NCI-H1105 (cell line): ENCODE results near the gene REC114.

Experiments
- DNase-seq: peaks from one replicate; lab custom pipeline; 2025; lab: John Stamatoyannopoulos, UW

Gene REC114

DNA sequence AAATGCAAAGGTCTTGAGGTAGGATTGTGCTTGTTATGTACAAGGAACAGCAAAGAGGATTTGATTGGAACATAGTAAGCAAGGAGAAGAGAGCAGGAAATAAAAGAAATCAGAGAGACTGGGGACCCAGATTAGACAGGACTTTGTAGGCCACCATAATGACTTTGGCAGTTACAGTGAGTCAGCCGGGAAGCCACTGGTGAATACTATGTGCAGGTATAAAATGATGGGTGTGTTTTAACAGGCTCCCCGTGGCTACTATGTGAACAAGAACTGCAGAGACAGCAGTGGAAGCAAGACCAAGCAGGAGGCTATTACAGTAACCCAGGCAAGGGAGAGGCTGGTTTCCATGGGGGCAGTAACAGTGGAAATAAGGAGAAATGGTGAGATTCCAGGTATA lies 135.1 kb downstream of the REC114 start:
- no peak for DNase-seq

DNA sequence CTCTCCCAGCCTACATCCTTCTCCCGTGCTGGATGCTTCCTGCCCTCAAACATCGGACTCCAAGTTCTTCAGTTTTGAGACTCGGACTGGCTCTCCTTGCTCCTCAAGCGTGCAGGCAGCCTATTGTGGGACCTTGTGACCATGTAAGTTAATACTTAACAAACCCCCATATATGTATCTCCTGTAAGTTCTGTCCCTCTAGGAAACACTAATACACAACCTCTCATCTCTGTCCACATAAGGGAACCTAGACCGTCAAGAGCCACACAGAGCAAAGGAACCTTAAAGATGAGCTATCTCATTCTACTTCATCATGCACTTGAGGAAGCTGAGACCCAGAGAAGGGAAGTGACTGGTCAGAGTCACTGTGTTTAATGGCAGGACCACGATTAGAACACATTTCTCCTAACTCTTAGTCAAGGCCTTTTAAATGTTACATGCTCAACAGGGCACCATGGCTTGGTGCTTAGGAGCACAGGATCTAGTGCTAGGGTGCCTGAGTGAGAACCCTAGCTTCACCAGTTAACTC lies 140.0 kb downstream of the REC114 start:
- DNase-seq: no peak

DNA sequence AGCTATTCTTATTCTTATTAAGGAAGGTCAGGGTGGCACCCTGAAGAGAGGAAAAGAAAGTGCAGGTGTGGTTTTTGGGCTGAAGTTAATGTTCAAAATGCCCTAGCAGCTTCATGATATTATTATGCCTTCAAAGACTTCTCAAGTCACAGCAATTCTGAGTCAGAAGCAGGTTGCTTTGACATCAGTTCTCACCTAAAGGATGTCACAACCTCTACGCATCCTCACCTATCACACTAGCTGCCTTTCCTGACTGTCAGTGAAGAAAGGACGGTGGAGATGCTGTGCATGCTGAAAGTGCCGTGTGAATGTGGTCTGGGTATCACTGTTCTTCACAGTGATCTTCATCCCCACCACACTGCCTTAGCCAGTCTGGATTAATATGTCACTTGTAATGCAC lies 140.6 kb downstream of the REC114 start:
- no peak for DNase-seq

DNA sequence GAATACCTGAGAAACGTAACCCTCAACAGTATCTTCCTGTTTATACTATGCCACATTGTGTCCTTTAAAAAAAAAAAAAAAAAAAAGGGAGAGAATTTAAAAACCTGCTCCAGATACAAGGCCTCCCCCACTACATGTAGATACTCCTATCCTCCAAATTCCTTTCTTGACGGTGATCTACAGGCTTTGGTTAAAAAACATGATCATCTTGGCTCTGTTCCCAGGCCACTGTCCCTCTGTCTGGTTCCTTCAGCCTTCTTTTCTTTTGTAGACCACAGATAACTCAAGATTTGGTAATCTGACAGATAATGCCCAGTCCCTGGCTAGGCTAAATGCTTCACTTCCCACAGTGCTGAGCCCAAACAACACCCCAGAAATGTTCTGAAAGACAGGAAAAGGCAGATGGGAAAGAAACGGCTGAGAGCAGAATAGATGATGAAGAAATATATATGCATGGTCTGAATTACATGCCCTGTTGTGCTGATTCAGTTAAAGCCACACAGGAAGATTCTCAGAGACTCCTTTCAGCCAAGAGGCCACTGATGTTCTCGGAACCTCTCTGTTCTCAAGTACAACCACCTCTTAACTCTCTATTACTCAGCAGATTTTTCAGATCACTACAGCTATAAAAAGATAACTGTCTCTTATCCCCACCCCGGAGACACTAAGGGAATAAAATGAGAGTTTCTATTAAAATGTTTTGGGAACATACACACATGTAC lies 141.9 kb downstream of the REC114 start:
- DNase-seq: no peak

DNA sequence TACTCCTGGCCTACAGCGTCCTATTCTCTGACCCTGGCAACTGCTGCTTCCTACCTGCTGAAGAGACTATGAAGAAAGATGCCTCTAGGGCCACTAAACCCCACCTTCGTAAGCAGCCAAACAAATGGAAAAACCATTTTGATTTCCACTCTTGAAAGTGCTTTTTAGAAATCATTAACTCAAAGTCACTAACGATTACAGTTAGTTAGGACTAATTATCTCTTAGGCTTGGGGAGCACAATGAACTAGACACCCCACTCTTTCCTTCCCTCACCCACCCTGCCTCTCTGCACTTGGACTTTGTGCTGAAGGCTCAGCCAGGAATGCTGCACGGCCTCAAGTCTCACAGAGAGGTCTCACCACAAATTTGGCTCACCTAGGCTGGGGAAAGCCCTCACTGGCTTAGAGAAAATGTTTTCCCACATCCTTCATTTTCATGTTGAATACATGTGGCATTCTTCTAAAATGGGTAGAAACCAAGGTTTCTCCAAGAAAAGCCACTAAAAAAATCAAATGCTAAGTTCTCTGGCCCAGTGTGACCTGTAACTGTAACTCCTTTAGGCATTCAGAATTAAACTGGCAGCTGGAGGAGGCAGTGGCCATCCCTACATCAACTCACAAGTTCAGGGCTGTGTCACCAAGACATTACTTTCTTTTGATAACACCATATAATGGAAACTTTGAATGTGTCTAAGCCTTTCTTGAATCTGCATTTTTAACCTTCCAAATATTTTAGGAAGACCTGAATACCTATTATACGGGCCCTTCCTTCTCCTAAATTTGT lies 143.1 kb downstream of the REC114 start:
- DNase-seq: no peak

DNA sequence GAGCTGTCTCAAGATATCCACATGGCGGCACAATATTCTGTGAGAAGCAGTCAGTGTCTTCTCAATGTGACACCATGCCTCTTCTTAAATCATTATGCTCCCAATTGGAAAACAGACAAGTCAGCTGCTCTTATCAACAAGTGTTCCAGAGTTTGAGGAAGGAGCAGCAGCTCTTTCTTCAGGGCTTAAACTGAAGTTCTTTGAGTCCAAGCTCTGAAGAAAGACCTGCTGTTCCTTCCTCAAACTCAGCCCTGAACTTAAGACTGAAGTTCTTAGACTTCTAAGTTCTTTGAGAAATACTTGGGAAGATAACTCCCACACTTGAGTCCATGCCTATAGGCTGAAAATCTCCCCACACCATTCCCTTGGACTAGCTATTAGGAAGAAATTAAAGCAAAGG lies 146.8 kb downstream of the REC114 start:
- no peak for DNase-seq

DNA sequence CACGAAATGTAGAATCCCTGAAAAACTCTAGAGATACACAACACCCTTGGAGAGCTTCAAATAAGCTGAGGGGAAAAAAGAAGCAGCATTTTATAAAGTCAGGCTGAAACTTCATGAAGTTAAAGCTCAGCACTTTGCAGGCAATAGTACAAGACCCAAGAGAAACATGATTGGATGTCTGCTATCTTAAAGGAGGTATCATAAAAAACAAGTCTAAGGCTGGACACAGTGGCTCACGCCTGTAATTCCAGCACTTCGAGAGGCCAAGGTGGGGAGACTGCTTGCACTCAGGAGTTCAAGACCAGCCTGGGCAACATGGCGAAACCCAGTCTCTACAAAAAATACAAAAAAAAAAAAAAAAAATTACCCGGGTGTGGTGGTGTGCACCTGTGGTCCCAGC lies 147.3 kb downstream of the REC114 start:
- no peak for DNase-seq

DNA sequence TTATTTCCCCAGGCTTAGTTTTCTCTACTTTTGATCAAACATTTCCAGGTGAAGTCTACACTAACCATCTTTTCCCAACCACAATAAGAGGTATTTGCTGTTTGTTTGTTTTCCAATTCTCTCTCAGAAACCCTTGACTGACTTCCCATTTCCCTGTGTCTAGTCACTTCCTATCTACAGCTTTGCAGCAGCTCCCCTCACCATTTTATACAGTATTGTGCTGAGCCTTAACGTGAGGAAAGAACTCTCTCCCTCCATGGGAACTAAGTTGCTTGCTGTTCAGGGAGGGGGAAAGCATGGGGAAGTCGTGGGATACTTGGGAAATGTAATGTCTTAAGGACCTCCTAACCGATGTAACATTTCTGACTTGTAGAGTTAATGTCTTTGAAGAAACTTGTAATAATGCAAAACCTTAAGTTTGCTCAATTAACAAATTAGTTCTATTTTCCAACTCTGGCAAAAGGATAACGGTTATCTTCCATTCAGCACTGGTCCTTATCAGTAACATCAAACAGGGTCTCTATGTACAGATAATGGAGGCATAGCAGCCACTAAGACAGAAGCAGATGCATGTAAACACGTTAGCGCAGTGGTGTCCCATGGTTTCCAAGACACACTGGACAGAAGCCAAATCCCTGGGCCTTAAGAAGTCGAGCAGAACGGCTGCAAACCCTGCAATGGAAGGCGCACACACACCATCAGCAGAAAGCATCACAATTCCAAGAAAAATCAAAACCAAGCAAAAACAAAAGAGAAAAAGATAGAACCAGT lies 150.5 kb downstream of the REC114 start:
- DNase-seq: peak; percentile 20

DNA sequence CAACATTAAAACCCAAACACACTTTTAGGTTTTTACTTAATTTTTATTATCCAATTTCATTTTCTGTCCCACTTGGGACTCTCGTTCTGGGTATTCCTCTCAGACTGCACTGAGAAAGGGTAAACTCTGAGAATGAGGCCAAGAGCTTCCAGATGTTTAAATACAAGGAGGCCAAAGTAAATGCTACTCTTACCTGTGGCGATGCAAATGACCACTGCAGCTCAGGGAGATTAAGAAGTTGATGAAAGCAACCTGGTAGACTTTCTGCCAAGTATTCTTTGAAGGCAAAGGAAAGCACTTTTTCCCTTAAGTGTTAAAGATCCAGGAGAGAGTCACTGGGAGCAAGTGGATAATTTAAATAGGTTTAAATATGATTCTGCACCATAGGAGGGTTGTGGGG lies 151.1 kb downstream of the REC114 start:
- DNase-seq: no peak

DNA sequence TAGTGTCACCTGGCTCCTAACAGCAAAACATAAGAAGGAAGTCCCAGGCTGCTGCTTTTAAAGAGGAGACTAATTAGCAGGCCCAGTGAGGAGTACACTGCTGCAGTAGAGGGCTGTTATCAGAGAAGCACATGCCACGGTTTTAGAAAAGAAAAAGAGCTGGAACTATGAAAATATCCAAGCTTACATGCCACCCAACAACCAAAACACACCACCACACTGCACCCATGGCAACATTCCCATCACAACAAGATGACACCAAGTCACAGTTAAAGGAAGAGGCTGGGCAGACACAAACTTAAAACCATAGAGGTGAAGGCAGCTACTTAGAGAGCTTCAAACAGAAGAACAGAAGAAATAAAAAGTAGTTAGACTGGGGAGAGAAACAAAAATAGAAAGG lies 153.2 kb downstream of the REC114 start:
- no peak for DNase-seq

DNA sequence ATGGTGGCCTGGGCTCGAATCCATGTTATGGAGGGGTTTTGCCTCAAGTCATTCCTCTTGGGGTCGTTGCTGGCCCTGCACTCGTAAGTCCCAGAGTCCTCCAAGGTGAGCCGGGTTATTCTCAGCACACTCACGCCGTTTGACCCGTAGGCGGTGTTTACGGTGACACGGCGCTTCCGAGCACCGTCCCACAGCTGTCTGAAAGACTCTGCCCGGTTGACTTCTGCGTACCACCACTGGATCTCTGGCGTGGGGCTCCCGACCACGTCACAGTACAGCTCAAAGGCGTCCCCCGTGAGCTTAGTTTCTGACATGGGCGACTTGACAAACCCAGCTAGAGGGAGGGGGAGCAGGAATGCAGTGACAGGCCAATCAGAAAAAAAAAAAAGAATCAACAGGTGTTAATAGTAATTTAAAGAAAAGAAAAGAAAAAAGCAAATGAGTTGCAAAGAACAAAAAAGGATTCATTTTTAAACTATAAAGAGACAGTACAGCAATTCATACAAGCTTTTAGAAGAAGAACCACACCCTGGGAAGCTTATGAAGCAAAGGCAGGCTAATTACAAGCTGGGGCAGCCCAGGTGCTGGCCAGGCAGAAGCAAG lies 154.2 kb downstream of the REC114 start:
- DNase-seq: no peak

DNA sequence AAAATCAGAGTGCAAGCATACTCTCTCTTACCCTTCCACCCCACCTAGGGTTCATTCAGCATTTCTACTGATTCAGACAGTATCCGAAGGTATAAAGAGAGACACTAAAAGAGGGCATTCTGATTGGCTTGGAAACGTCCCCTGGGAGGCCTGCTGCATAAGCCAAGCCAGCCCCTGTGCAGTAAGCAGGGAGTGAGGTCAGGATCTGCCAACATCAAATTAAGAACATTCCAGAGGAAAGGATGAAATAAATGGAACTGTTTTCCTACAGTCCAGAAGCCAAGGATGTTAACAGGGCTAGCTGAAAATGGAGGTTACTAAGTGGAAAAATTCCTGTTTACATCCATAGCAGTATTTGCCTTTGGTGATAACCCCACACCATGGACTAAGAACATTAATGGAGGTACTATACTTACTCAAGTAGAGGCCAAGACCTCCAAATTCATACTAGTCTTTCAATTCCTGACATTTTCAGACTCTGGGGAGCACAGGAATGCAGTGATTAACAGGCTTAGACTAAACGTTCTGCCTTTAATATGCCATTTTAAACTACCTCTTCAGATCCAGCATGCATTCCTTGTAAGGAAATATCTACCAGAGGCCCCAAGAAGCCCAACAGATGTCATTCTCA lies 155.7 kb downstream of the REC114 start:
- no peak for DNase-seq

DNA sequence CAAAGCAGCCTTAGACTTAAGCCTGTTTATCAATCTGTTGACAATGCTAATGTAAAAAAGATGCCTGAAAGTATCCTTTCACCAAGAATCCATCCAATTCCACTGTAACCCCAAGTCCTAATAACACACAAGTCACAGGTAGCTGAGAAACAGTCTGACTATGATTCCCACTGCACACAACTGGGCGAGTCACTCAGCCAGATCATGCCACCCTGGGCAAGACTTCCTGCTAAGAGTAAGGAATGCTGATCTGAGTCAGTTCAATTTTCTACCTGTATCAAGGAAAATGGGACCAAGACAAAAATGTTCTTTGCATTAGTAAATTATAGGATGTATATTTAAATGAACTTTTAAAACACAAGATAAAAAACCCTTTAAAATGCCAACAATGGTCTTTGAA lies 157.0 kb downstream of the REC114 start:
- DNase-seq: no peak

DNA sequence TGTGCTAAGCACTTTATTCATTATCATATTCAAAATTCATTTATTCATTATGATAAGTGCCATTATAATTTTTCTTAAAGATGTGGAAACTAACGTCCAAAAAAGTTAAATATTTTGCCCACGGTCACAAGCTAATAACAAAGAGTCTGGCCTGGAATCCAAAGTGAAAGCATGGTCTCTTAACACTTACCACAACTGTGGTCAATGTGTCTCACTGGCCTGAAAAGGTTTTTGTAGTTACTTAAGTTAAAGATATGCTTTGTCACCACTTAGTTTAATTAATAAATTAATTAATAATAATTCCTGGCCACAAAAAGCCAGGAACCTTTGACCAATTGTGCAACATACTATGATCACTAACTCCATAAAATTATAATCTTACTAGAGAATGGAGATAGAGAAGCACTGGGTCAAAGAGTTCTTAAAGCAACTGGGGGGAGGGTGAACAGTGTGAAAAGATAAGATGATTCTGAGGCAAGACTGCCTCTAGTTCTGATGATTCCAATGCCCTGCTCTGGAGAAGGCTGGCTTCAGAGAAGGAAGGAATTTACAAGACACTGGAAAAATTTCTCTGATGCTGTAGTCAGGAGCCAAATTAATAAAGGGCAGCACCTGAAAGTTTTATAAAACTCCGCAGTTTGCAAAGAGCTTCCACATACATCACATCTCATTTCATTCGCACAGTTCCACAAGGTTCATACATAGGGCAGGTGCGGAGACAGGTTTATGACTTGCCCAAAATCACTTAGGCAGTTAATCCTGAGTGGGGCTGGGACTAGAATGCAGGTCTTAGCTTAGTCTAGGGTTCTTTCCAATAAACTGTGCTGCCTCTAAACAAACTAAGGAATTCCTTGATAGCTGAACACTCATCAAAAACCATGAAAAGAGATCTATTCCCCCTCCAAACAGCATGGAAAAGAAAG lies 157.7 kb downstream of the REC114 start:
- DNase-seq: no peak

DNA sequence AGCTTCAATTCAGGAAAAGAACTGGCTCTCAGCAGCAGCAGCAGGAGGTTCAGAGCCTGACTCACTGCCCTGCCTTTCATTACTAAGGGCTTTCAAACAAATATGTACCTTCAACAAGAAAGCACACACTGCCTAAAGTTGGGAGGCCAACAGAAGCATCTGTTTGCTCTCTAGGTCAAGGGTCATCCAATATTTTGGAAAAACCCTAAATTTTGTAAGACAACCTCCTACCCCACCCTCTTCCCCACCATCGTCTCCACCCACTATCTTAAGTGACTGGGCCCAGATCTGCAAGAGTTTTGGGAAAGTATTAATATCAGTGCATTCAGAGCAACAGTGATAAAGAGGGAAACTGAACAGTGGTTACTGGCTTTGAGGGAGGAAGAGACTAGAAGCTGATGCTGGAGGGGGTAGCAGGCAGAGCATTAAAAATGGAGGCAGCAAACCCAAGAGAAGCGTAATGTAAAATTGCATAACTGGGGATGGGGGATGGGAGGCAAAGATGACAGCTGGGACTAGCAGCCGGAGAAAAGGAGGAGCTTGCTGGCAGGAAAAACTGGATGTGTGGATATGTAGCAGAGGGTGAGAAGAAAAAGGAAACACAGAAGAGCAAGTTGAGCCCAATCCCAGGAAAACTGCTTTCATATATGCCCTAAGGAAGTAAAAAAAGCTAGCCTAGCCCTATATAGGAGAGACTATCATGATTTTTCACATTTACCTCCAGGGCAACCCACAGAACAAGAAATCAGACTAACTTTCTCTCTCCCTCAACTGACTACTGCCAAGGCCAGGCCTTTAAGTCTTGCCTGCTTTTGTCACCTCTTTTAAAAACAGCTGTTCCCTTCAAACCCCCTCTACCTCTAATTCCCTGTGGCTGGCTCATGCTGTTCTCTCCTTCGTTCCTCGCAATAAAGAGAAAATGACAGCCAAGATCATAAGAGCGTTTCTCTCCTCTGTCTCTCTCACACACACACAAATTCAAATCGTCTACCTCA lies 158.8 kb downstream of the REC114 start:
- no peak for DNase-seq

DNA sequence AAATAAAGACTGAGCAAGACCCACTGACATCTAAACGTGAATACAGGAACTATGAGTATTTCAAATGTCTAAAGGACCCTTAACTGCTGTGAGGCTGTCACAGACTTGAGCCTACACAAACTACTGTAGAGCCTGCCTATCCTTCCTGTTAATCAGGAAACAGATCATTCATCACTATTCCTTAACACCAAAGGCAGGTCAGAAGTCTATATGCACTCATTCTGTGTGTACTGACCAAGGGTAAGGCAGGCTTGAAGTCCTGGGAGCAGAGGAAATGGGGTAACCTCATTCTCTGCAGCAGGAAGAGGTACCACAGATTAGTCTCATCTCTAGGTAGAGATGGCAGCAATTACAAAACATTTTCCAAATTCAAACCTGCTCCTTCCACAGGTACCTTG lies 159.5 kb downstream of the REC114 start:
- no peak for DNase-seq

DNA sequence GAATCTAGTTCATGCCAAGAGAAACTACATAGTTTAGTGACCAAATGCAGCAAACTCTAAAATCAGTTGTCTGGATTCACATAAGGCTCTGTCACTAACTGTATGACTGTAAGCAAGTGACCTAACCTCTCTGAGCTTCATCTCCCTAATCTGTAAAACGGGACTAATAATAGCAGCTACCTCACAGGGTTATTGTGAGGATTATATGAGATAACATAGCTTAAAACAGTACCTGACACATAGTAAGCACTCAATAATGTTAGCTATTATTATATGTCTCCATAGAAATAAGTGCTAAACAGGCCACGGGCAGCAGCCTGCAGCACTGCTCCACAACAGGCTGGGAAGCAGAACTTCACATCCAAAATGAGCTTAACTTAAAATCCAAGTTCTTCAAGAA lies 160.0 kb downstream of the REC114 start:
- no peak for DNase-seq

DNA sequence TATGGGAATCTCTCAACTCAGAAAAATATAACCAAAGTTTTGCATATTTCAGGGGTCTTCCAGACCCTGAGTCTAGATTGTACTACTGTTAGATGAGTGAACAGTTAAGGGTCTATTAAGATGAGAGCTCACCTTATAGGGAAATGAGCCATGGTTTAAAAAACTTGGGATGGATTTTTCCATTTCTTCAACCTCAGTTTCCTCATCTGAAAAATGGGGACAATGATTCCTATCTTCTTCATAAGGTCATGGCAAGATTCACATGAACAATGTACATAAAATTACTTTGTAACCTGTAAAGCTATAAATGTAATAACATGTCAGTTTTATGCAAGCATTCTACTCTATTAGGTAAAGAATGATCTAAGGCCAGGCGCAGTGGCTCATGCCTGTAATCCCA lies 161.5 kb downstream of the REC114 start:
- DNase-seq: no peak

DNA sequence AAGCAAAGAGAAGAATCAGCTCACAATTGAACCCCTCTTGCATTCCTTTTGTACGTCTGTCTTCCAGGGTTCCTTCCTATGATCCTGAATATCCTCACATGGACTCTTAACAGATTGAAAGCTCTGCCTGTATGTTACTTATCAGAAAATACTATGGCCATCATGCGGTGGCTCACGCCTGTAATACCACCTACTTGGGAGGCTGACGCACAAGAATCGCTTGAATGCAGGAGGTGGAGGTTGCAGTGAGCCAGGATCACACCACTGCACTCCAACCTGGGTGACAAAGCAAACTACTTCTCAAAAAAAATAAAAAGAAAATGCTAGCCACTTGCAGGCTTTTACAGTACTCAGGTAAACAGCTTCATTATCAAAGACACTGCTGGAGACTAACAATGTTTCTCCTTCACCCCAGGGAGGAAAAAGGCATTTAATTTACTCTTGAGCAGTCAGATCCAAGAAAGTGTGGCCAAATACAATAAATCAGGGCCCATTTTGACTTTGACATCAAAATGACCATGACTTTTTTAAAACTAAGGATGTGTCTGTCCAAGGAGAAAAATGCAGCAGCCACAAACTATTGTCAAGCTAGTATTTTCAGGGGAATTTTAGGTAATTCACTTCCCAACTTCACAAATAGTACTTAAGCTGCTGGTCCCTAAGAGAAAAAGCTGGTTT lies 162.9 kb downstream of the REC114 start:
- no peak for DNase-seq
